PC-9 (cell line): ENCODE data around the gene UMAD1. TPM values are rescaled to one million over a fixed set of nuclear protein-coding genes. Genes with fewer than 3 reads are reported as not detected.

ENCODE experiments used
- BruUV-seq: library from RNA; stranded (reverse); fragments of 400-500 nt; replicated peaks from 2 replicates; lab custom pipeline; 2021; lab: Mats Ljungman, UMichigan
- CTCF ChIA-PET: fragments of 300-600 bp; sonication (Branson Sonifier 250); formaldehyde crosslinking; loops from one replicate; lab custom pipeline; 2022; ENCODE audit warnings: antibody characterized with exemption; lab: Charles Lee
- POLR2A ChIA-PET: fragments of 300-600 bp; sonication (Branson Sonifier 250); formaldehyde crosslinking; loops from one replicate; lab custom pipeline; 2022; ENCODE audit warnings: antibody characterized with exemption; ENCODE audit not compliant: unreplicated experiment; lab: Charles Lee
- DNase-seq, 2 experiments: peaks; one replicate each; pipeline versions ENCODE4 v3.0.0 to v3.0.0-alpha.2; 2015 to 2022; ENCODE audit warnings: mixed read lengths in 1 of 2
- H2AFZ ChIP-seq: fragments of 200-600 bp; sonication (generic); 2 replicates; pipeline ENCODE4 v1.8.1; 2017; ENCODE audit warnings: antibody characterized with exemption
- H3F3A ChIP-seq: fragments of 200-600 bp; sonication (generic); 2 replicates; pipeline ENCODE4 v1.8.1; 2017; ENCODE audit warnings: antibody characterized with exemption, mild to moderate bottlenecking, low read depth; ENCODE audit not compliant: insufficient read depth
- H3K27ac ChIP-seq: fragments of 200-600 bp; sonication (generic); 2 replicates; pipeline ENCODE4 v1.6.1; 2016; ENCODE audit warnings: mixed run types
- H3K27me3 ChIP-seq: fragments of 200-600 bp; sonication (generic); 2 replicates; pipeline ENCODE4 v1.6.1; 2016; ENCODE audit warnings: low read depth, mixed run types; ENCODE audit not compliant: insufficient read depth
- H3K36me3 ChIP-seq: fragments of 200-600 bp; sonication (generic); 2 replicates; pipeline ENCODE4 v1.6.1; 2016; ENCODE audit warnings: low read depth, mixed run types
- H3K4me1 ChIP-seq: fragments of 200-600 bp; sonication (generic); replicated peaks from 2 replicates; pipeline ENCODE4 v1.6.1; 2016; ENCODE audit warnings: mixed run types; ENCODE audit not compliant: insufficient read depth
- H3K4me2 ChIP-seq: fragments of 200-600 bp; sonication (generic); 2 replicates; pipeline ENCODE4 v1.6.1; 2017; ENCODE audit warnings: mixed run types
- H3K4me3 ChIP-seq: fragments of 200-600 bp; sonication (generic); 2 replicates; pipeline ENCODE4 v1.6.1; 2016; ENCODE audit warnings: mixed run types
- H3K79me2 ChIP-seq: fragments of 200-600 bp; sonication (generic); 2 replicates; pipeline ENCODE4 v1.6.1; 2017; ENCODE audit warnings: low read depth, mixed run types
- H3K9me2 ChIP-seq: fragments of 200-600 bp; sonication (generic); 2 replicates; pipeline ENCODE4 v1.8.1; 2017; ENCODE audit warnings: mild to moderate bottlenecking; ENCODE audit not compliant: insufficient read depth
- H3K9me3 ChIP-seq: fragments of 200-600 bp; sonication (generic); 2 replicates; pipeline ENCODE4 v1.8.1; 2016; ENCODE audit warnings: low read depth; ENCODE audit not compliant: insufficient read depth
- H4K20me1 ChIP-seq: fragments of 200-600 bp; sonication (generic); 2 replicates; pipeline ENCODE4 v1.8.1; 2017; ENCODE audit not compliant: insufficient read depth
- EZH2 ChIP-seq: fragments of 200-600 bp; sonication (generic); IDR thresholded peaks from 2 replicates; pipeline ENCODE4 v1.8.0; 2017; ENCODE audit warnings: antibody characterized with exemption, low read depth
- intact Hi-C: fragments of 100-400 bp; cut with micrococcal nuclease; formaldehyde crosslinking; loops from one replicate; pipeline ENCODE4 v1.10.0; 2022; ENCODE audit not compliant: unreplicated experiment
- total RNA-seq: library from RNA; stranded (reverse); gene quantifications from 2 replicates; pipeline ENCODE4 v1.2.3, GENCODE V29; 2021
- TF ChIP-seq, protein P1 (sequence below): fragments of 200-600 bp; sonication (generic); conservative IDR thresholded peaks from 2 replicates; pipeline ENCODE4 v1.6.1; 2017; ENCODE audit warnings: mixed run types, antibody characterized with exemption, mild to moderate bottlenecking, moderate library complexity

UMAD1 gene
- total RNA-seq, 1 experiment from 2014 or later: 20.5 TPM

DNA sequence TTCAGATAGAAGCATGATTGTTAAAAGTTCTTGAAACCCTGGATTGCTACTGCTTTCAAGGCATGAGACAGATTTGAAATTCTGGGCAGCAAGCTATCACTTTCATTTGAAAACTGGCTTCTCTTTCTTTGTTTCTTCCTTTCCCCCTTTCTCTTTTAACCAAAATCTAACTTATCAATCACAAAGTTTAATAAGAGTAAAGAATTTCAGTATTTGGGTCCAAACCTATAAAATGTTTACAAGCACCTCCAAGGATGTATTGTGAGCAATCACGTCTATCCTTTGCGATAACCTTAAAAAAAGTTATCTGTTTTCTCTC is 99.4 kb downstream of the UMAD1 start:
- no peak overlapping the region for H2AFZ ChIP-seq
- intact Hi-C loops: no loop called here
- BruUV-seq: no TSS peak

DNA sequence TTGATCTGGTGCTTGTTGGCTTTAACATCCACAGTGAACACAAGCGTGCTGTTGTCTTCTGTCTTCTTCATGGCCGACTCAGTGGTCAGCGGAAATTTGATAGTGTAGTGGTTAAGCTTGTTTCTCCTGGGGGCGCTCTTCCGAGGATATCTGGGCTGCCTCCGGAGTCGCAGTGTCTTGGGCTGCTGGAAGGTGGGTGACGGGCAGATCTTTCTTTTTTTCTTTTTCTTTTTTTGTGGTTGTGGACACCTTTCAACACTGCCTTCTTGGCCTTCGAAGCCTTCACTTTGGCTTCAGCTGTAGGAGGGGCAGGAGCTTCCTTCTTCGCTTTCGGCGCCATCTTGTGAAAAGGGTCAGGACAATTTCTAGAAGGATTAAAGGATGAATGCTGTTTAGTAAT is 101.7 kb downstream of the UMAD1 start:
- intact Hi-C loops: no loop called here
- H3K4me3 ChIP-seq: no peak overlapping the region
- H3K9me3 ChIP-seq: no peaks in the 10 kb centered on the region
- TF ChIP-seq EZH2: no peak
- TF ChIP-seq, protein P1, sequence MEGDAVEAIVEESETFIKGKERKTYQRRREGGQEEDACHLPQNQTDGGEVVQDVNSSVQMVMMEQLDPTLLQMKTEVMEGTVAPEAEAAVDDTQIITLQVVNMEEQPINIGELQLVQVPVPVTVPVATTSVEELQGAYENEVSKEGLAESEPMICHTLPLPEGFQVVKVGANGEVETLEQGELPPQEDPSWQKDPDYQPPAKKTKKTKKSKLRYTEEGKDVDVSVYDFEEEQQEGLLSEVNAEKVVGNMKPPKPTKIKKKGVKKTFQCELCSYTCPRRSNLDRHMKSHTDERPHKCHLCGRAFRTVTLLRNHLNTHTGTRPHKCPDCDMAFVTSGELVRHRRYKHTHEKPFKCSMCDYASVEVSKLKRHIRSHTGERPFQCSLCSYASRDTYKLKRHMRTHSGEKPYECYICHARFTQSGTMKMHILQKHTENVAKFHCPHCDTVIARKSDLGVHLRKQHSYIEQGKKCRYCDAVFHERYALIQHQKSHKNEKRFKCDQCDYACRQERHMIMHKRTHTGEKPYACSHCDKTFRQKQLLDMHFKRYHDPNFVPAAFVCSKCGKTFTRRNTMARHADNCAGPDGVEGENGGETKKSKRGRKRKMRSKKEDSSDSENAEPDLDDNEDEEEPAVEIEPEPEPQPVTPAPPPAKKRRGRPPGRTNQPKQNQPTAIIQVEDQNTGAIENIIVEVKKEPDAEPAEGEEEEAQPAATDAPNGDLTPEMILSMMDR: no peak
- no TSS peak for BruUV-seq
- no peak overlapping the region for H3K27ac ChIP-seq
- no peaks in the 10 kb centered on the region for H3F3A ChIP-seq
- no peak overlapping the region for H2AFZ ChIP-seq
- peaks cover 14% of the 10 kb centered on the region for H3K4me1 ChIP-seq
- no peaks in the 10 kb centered on the region for H3K9me2 ChIP-seq
- no peaks in the 10 kb centered on the region for H3K36me3 ChIP-seq
- H4K20me1 ChIP-seq: no peaks in the 10 kb centered on the region; the same call in 1 of the 2 replicates
- no peaks in the 10 kb centered on the region for H3K79me2 ChIP-seq
- H3K4me2 ChIP-seq: no peak overlapping the region
- ChIA-PET CTCF (no interaction called here), POLR2A (no interaction called here)
- H3K27me3 ChIP-seq: no peaks in the 10 kb centered on the region
- no peak for DNase-seq

More for the DNA sequence above, 99.4 kb downstream of the UMAD1 start:
- H3K4me1 ChIP-seq: peaks cover 14% of the 10 kb centered on the region
- no peak overlapping the region for H3K27ac ChIP-seq
- no peaks in the 10 kb centered on the region for H3K9me3 ChIP-seq
- H3K9me2 ChIP-seq: no peaks in the 10 kb centered on the region
- no peaks in the 10 kb centered on the region for H3K79me2 ChIP-seq
- ChIA-PET POLR2A (no interaction called here), CTCF (no interaction called here)
- H3F3A ChIP-seq: no peaks in the 10 kb centered on the region; the same call in 1 of the 2 replicates
- no peaks in the 10 kb centered on the region; the same call in 1 of the 2 replicates for H4K20me1 ChIP-seq
- no peak for TF ChIP-seq EZH2
- TF ChIP-seq, protein P1: no peak
- no peak overlapping the region for H3K4me3 ChIP-seq
- H3K27me3 ChIP-seq: no peaks in the 10 kb centered on the region
- DNase-seq: no peak
- H3K36me3 ChIP-seq: no peaks in the 10 kb centered on the region
- no peak overlapping the region for H3K4me2 ChIP-seq

DNA sequence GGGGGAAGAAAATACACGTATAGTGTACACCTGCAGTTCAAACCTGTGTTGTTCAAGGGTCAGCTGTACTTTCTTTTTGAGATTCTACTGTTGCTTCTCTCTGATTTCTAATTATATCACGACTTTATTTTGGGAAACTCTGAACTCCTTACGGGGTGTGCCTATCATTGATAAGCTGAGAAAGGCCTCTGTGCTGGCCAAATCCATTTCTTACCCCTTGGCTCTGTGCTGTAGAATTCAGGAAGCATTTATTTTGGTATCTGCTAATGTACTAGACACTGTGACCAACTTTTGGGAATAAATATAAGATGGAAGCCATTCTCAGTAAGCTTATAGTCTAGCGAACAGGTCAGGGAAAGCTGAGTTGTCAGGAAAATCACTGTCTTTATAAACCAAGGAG is 104.7 kb downstream of the UMAD1 start:
- no TSS peak for BruUV-seq
- Histone ChIP-seq H3K4me2 (no peak overlapping the region), H3K9me2 (no peaks in the 10 kb centered on the region), H3K27me3 (no peaks in the 10 kb centered on the region), H3K79me2 (no peaks in the 10 kb centered on the region), H3K4me3 (no peak overlapping the region), H3K4me1 (no peaks in the 10 kb centered on the region), H3K36me3 (no peaks in the 10 kb centered on the region), H2AFZ (no peak overlapping the region), H3K27ac (no peak overlapping the region), H3K9me3 (no peaks in the 10 kb centered on the region), H3F3A (no peaks in the 10 kb centered on the region), H4K20me1 (no peaks in the 10 kb centered on the region; the same call in 1 of the 2 replicates)
- TF ChIP-seq, protein P1: no peak
- no peak for TF ChIP-seq EZH2
- DNase-seq: no peak
- ChIA-PET CTCF (interaction anchor here (0.5 kb wide), 1 partner anchor 58 kb away, joined by 4 read pairs; no protein-coding TSS in a partner anchor), POLR2A (interaction anchor here (0.6 kb wide), 1 partner anchor 416 kb away, joined by 5 read pairs; no protein-coding TSS in a partner anchor)
- intact Hi-C loops: no loop called here
